Cardiac fibroblast (primary cell): ENCODE results near the gene NF2.

Experiments used
- DNase-seq, 2 donors: peaks; one replicate each; pipeline versions ENCODE4 v3.0.0 to v3.0.0-alpha.2; 2010; ENCODE audit warnings: low read depth in 2 of 2
- H3K4me3 ChIP-seq, 2 donors: replicated peaks in 1 of 2; 1 replicate in 1 of 2; 2 replicates in 1 of 2; pipeline ENCODE4 v1.5.1; 2011; ENCODE audit warnings: low read depth in 2 of 2, low read length in 2 of 2, mild to moderate bottlenecking in 2 of 2, moderate library complexity in 1 of 2
- CTCF ChIP-seq: IDR thresholded peaks from one replicate; pipeline ENCODE4 v1.5.1; 2011; ENCODE audit warnings: low read depth, mild to moderate bottlenecking, low read length, inconsistent platforms

NF2 gene

DNA sequence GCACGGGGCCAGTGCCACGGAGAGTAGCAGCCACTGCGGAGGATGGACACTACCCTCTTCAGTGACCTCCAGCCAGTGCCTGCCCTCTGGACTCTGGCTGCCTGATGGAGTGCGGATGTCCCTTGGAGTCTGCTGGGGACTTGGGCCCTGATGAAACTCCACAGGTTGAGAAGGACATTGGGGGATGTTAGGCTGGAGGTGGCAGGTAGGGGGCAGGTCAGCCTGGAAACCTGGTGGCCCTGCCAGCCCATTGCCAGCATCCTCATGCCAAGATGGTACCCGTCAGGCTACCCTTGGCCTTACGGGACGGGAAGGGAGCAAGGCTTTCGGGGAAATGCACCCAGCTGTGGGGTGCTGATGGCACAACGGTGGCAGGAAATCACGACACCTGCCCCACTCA lies 120.3 kb downstream of the NF2 start:
- H3K4me3 ChIP-seq = no peak overlapping the region
- no peak for DNase-seq
- no peak for TF ChIP-seq CTCF

DNA sequence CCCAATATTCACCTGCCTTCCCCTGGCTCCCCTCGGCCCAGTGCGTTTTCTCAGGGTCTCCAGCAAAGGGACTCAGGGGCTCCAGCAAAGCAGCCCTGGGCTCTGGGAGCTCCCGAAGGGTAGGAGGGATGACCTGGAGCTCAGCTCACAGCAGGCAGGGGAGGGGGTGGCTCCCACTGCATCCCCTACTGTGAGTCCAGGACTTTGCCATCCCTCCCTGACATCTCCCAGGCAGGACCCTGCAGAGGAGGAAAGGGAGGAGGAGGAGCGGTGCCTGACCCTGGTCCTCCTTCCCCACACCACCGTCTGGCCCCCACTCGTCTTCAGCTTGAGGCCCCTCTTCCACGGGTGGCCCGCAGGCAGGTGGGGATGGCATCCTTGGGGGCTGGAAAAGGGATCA lies 121.4 kb downstream of the NF2 start:
- DNase-seq = no peak
- TF ChIP-seq CTCF = no peak

GRCh38 chr22:29726106-29726505 lies 122.7 kb downstream of the NF2 start:
- DNase-seq = no peak
- TF ChIP-seq CTCF = no peak
- H3K4me3 ChIP-seq = no peak overlapping the region

More for the DNA sequence above, 121.4 kb downstream of the NF2 start:
- H3K4me3 ChIP-seq = no peak overlapping the region

- TF ChIP-seq CTCF = no peak
- H3K4me3 ChIP-seq = no peak overlapping the region
- DNase-seq = peak in 1 of 2 donors; percentile 21
Measured at GRCh38 chr22:29726512-29727130, 123.2 kb downstream of the NF2 start.

DNA sequence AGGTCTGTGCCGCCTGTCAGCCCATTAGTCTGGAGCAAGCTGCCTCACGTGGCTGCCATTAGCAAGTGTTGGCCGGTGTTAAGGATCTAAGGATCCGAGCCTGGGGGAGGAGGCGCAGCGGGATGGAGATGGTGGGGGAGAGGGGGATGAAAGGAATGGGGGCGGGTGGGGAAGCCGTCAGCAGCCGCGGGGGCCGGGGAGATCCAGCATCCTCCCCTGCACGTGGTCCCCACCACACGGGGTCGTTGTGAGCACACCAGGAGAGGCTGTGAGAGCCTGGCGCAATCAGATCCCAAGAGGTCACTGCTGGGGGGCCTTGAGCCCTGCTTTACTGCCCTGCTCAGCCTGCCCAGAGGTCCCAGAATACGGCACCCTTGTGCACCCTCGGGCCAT lies 123.7 kb downstream of the NF2 start:
- TF ChIP-seq CTCF = peak; percentile 34
- no peak overlapping the region for H3K4me3 ChIP-seq
- DNase-seq = peak; percentile 51

DNA sequence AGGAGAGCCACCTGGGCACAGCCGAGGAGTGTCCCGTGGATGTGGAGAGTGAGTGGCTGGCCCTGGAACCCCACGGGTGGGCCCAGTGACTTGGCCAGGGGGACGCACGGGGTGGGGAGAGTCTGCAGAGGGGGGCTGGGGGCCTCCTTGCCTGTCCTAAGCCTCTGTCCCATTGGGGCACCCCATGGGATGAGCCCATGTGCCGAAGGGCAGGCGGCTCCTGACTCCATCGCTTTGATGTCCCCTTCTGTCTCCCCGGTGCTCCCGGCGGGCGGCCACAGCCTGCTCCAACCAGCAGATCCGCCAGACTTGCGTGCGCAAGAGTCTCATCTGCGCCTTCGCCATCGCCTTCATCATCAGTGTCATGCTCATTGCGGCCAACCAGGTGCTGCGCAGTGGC lies 125.7 kb downstream of the NF2 start:
- TF ChIP-seq CTCF = no peak
- H3K4me3 ChIP-seq = no peak overlapping the region
- no peak for DNase-seq
